Prostate gland (tissue), 2 donors: Measurements from ENCODE around the gene CDK19.

Source experiments
- POLR2A ChIP-seq: fragments of 450-650 bp; IDR thresholded peaks from one replicate; pipeline ENCODE4 v1.6.1; 2016; ENCODE audit warnings: antibody characterized with exemption, mild to moderate bottlenecking
- POLR2AphosphoS5 ChIP-seq: sonication (generic); formaldehyde crosslinking; IDR thresholded peaks from one replicate; pipeline ENCODE4 v1.6.1; 2017; ENCODE audit warnings: antibody characterized with exemption
- TF ChIP-seq, protein P1 (sequence below), 4 experiments: fragments of 200-600 bp in 2 of 4; fragments of 450-650 bp in 2 of 4; sonication (generic) in 2 of 4; IDR thresholded peaks; 1 replicate in 3 of 4; 2 replicates in 1 of 4; pipeline ENCODE4 v1.5.1; 2016 to 2019; ENCODE audit warnings: antibody characterized with exemption in 4 of 4, mild to moderate bottlenecking in 2 of 4, moderate library complexity in 2 of 4

- TF ChIP-seq, protein P1, sequence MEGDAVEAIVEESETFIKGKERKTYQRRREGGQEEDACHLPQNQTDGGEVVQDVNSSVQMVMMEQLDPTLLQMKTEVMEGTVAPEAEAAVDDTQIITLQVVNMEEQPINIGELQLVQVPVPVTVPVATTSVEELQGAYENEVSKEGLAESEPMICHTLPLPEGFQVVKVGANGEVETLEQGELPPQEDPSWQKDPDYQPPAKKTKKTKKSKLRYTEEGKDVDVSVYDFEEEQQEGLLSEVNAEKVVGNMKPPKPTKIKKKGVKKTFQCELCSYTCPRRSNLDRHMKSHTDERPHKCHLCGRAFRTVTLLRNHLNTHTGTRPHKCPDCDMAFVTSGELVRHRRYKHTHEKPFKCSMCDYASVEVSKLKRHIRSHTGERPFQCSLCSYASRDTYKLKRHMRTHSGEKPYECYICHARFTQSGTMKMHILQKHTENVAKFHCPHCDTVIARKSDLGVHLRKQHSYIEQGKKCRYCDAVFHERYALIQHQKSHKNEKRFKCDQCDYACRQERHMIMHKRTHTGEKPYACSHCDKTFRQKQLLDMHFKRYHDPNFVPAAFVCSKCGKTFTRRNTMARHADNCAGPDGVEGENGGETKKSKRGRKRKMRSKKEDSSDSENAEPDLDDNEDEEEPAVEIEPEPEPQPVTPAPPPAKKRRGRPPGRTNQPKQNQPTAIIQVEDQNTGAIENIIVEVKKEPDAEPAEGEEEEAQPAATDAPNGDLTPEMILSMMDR (IDR thresholded peaks at IDR 0.05), result no peak
- TF ChIP-seq POLR2AphosphoS5 (no peak), POLR2A (no peak)
Observed at GRCh38 chr6:110776413-110776812, 38.9 kb downstream of the CDK19 start.
